ENCODE measurements around the gene PSME4. TPM values are rescaled to one million over a fixed set of nuclear protein-coding genes. Genes with fewer than 3 reads are reported as not detected.
A peak's percentile ranks its signal among the peaks of the same experiment; 100 is the strongest.

PSME4 gene
- total RNA-seq, 4 donors from 2014 or later, result 39.1 to 66.1 (median 48.5) TPM

GRCh38 chr2:53994818-53995808, 24.3 kb upstream of the PSME4 start:
- TF ChIP-seq POLR2AphosphoS5 (IDR thresholded peaks at IDR 0.05) (no peak), EP300 (IDR thresholded peaks at IDR 0.05) (no peak), POLR2A (IDR thresholded peaks at IDR 0.05) (no peak), CTCF (IDR thresholded peaks at IDR 0.05) (no peak)

GRCh38 chr2:53991948-53992347, 21.2 kb upstream of the PSME4 start:
- Histone ChIP-seq H3K9me3 (no peaks in the 10 kb centered on the region), H3K27me3 (no peaks in the 10 kb centered on the region), H3K27ac (no peak overlapping the region), H3K4me1 (peaks cover 8% of the 10 kb centered on the region), H3K4me3 (no peak overlapping the region), H3K36me3 (no peaks in the 10 kb centered on the region)
- no peak for DNase-seq (ENCODE audit: low spot score in 2 of 2)
- TF ChIP-seq POLR2A (IDR thresholded peaks at IDR 0.05), result no peak

More at GRCh38 chr2:53994818-53995808, 24.3 kb upstream of the PSME4 start:
- Histone ChIP-seq H3K27ac (no peak overlapping the region), H3K27me3 (no peaks in the 10 kb centered on the region), H3K36me3 (no peaks in the 10 kb centered on the region), H3K4me3 (no peak overlapping the region), H3K4me1 (no peaks in the 10 kb centered on the region), H3K9me3 (no peaks in the 10 kb centered on the region)
- WGBS, result 86% methylated on average over 8 of the region's 8 CpGs
- no peak for DNase-seq (ENCODE audit: low spot score in 2 of 2)

- TF ChIP-seq POLR2A (IDR thresholded peaks at IDR 0.05) (no peak), EP300 (IDR thresholded peaks at IDR 0.05) (no peak)
- Histone ChIP-seq H3K4me3 (no peak overlapping the region), H3K27me3 (no peaks in the 10 kb centered on the region), H3K36me3 (no peaks in the 10 kb centered on the region), H3K9me3 (no peaks in the 10 kb centered on the region), H3K4me1 (peaks cover 11% of the 10 kb centered on the region), H3K27ac (no peak overlapping the region)
- no peak for DNase-seq (ENCODE audit: low spot score in 2 of 2)
- 96% methylated on average over 2 of the region's 2 CpGs for WGBS
Measured at GRCh38 chr2:53989210-53989862, 18.5 kb upstream of the PSME4 start.

GRCh38 chr2:53987336-53987921, 16.6 kb upstream of the PSME4 start:
- H3K4me3 ChIP-seq, result no peak overlapping the region
- peaks cover 11% of the 10 kb centered on the region for H3K4me1 ChIP-seq
- no peaks in the 10 kb centered on the region for H3K9me3 ChIP-seq
- no peak overlapping the region for H3K27ac ChIP-seq
- TF ChIP-seq POLR2A (IDR thresholded peaks at IDR 0.05) (no peak), EP300 (IDR thresholded peaks at IDR 0.05) (no peak), CTCF (IDR thresholded peaks at IDR 0.05) (no peak), POLR2AphosphoS5 (IDR thresholded peaks at IDR 0.05) (no peak)
- no peak for DNase-seq (ENCODE audit: low spot score in 2 of 2)
- 36% methylated on average over 1 of the region's 1 CpG for WGBS
- no peaks in the 10 kb centered on the region for H3K36me3 ChIP-seq
- H3K27me3 ChIP-seq, result no peaks in the 10 kb centered on the region

GRCh38 chr2:53985646-53986045, 14.9 kb upstream of the PSME4 start:
- WGBS, result 98% methylated on average over 4 of the region's 4 CpGs
- DNase-seq (ENCODE audit: low spot score in 2 of 2), result no peak
- no peak overlapping the region for H3K4me3 ChIP-seq
- H3K36me3 ChIP-seq, result no peaks in the 10 kb centered on the region
- TF ChIP-seq EP300 (IDR thresholded peaks at IDR 0.05), result no peak
- no peaks in the 10 kb centered on the region for H3K9me3 ChIP-seq
- no peaks in the 10 kb centered on the region for H3K27me3 ChIP-seq
- H3K27ac ChIP-seq, result no peak overlapping the region
- peaks cover 11% of the 10 kb centered on the region for H3K4me1 ChIP-seq

GRCh38 chr2:53969968-53970723, 647 bp downstream of the PSME4 start:
- Histone ChIP-seq H3K9me3 (no peaks in the 10 kb centered on the region), H3K36me3 (peaks cover 10% of the 10 kb centered on the region), H3K4me3 (peak overlapping the region; percentile 99), H3K27ac (peak overlapping the region; percentile 99), H3K4me1 (peaks cover 34% of the 10 kb centered on the region), H3K27me3 (no peaks in the 10 kb centered on the region)
- TF ChIP-seq EP300 (IDR thresholded peaks at IDR 0.05) (no peak), POLR2AphosphoS5 (IDR thresholded peaks at IDR 0.05) (no peak), POLR2A (IDR thresholded peaks at IDR 0.05) (peak in 1 of 2 donors; percentile 9), CTCF (IDR thresholded peaks at IDR 0.05) (no peak)
- DNase-seq (ENCODE audit: low spot score in 2 of 2), result peak in 1 of 2 donors; percentile 64
- 0% methylated on average over 23 of the region's 46 CpGs for WGBS

Measured in suprapubic skin (tissue), 4 donors.